Heart left ventricle (tissue), 16 donors: Measurements from ENCODE around the gene PPP1R12C. TPM values are rescaled to one million over a fixed set of nuclear protein-coding genes. Genes with fewer than 3 reads are reported as not detected.

Experiments
- ATAC-seq, 4 donors: fragments of 200-7000 bp; cut with Tn5 transposase; one replicate each; pipeline ENCODE4 v1.9.1; 2020 to 2022; ENCODE audit warnings: moderate library complexity in 4 of 4, mild to moderate bottlenecking in 3 of 4, moderate number of reproducible peaks in 1 of 4
- DNase-seq, 5 donors: peaks; one replicate each; pipeline ENCODE4 v3.0.0-alpha.2; 2020
- H3K27ac ChIP-seq, 12 donors: fragments of 200-600 bp; sonication (generic) in 4 of 12; one replicate each; pipeline versions ENCODE4 v1.5.0 to v1.8.0; 2016 to 2022; ENCODE audit warnings: mild to moderate bottlenecking in 2 of 12
- H3K27me3 ChIP-seq, 9 donors: fragments of 200-600 bp; sonication (generic) in 2 of 9; one replicate each; pipeline versions ENCODE4 v1.5.1 to v1.8.0; 2016 to 2022; ENCODE audit warnings: mild to moderate bottlenecking in 3 of 9
- H3K36me3 ChIP-seq, 9 donors: fragments of 200-600 bp; sonication (generic) in 2 of 9; one replicate each; pipeline versions ENCODE4 v1.5.0 to v1.8.0; 2018 to 2022; ENCODE audit warnings: mild to moderate bottlenecking in 2 of 9
- H3K4me1 ChIP-seq, 12 donors: fragments of 200-600 bp; sonication (generic) in 4 of 12; one replicate each; pipeline versions ENCODE4 v1.5.0 to v1.8.0; 2016 to 2022; ENCODE audit warnings: mild to moderate bottlenecking in 3 of 12
- H3K4me3 ChIP-seq, 12 donors: fragments of 200-600 bp; sonication (generic) in 4 of 12; one replicate each; pipeline versions ENCODE4 v1.5.0 to v1.8.0; 2017 to 2022; ENCODE audit warnings: mild to moderate bottlenecking in 9 of 12, moderate library complexity in 4 of 12
- H3K9me3 ChIP-seq, 12 donors: fragments of 200-600 bp; sonication (generic) in 4 of 12; one replicate each; pipeline versions ENCODE4 v1.5.0 to v1.8.0; 2016 to 2022; ENCODE audit warnings: mild to moderate bottlenecking in 1 of 12
- POLR2A ChIP-seq, 2 donors: fragments of 450-650 bp; IDR thresholded peaks; one replicate each; pipeline ENCODE4 v1.6.1; 2017; ENCODE audit warnings: antibody characterized with exemption in 2 of 2, mild to moderate bottlenecking in 2 of 2, moderate library complexity in 2 of 2
- WGBS, 4 donors: extraction: QIAGEN DNeasy Blood & Tissue Kit in 2 of 4; methylation state at CpG; one replicate each; pipeline versions ENCODE4 v1.1.5 to v1.1.7; 2013 to 2018; 5-methylcytosine and 5-hydroxymethylcytosine counted together
- intact Hi-C, 10 donors: fragments of 100-400 bp; cut with DNase I; formaldehyde crosslinking; loops; one replicate each; pipeline versions ENCODE4 v1.11.1 to v1.14.2; 2022
- polyA plus RNA-seq, 2 donors: library from polyadenylated mRNA; stranded (reverse); fragments of 200-250 nt; gene quantifications; one replicate each; pipeline ENCODE4 v1.2.3, GENCODE V29; 2013
- total RNA-seq, 9 donors: library from RNA; depleted of rRNA in 2 of 9; stranded (reverse); fragments of >200 nt in 2 of 9; fragmentation: NEBNext Ultra II Directional in 3 of 9; extraction: Animal tissue kit (Norgen Biotek cat#: 25700) in 3 of 9; gene quantifications; one replicate each; pipeline versions ENCODE4 v1.1.0 to v1.2.4, GENCODE V29; 2016 to 2023
- TF ChIP-seq, protein P1 (sequence below), 12 donors: fragments of 200-600 bp; sonication (generic) in 4 of 12; IDR thresholded peaks; one replicate each; pipeline versions ENCODE4 v1.5.0 to v1.8.0; 2018 to 2022; ENCODE audit warnings: antibody characterized with exemption in 12 of 12, mild to moderate bottlenecking in 5 of 12
- donor health status: ischemic (EF 13 %, LVEDD 7.1; RV severe dilation, severe dysfunction).
- donor health status: healthy with polysubstance abuse.
- donor health status: DM: no; HTN: yes; CAD: no.
- donor health status: DM: no; HTN: no; CAD: no.
- donor health status: ischemic (EF 25% LVEDD 6.9; RV normal size, moderate dysfunction).
- donor health status: ischemic (EF 25% LVEDD 5.7; RV mildly dilated, moderate dysfunction).
- donor health status: healthy.
- donor health status: DM: yes; HTN: yes; CAD: no.
- donor health status: ischemic (EF 35%, LVEDD 5.7; RV mildly dilated, moderate dysfunction).
- donor health status: nonischemic (EF 11% LVEDD 7.7; RV severe dilation, severe dysfunction).
- donor health status: DM: yes; HTN: yes; CAD: no.
- donor health status: PGD.
- donor health status: ischemic (EF 29% LVEDD 5.4; RV normal size, mild dysfunction).
- donor health status: nonischemic (EF 23%, LVEDD 6.1; RV moderate dilation, normal function).

PPP1R12C gene
- total and polyA plus RNA-seq, 11 donors, result 116 to 324 (median 209) TPM

DNA sequence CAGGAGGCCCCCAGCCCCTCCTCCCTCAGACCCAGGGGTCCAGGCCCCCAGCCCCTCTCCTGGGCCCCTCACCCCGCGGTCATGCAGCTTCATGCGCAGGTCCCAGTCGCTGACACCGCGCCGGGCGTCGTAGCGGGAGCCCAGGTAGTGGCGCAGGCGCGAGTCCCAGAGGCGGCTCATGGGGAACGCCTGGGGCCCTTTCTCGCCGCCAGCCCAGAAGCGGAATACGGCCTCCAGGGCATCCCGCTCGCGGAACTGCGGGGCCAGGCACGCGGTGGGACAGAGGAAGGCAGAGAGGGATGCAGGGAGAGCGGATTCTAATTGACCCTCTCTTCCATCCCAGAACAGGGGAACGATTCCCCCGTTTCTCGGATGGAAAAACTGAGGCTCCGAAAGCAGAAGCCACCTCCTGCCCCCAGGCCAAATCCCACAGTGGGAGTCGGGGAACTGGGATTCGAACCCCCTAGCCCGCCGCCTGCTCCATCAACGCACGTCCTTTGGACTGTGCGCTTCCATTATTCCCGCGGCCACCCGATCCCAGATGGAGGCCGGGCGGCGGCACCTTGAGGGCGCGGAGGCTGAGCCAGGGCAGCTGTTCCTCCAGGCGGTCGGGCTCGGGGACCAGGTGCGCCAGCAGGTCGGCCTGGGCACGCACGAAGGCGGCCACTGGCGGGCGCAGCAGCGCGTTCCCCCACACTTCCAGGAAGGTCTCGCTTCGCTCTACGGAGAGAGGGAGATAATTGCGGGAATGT, 44.3 kb upstream of the PPP1R12C start:
- peaks cover 0 to 42% (median 14%) of the 10 kb centered on the region in 12 donors for H3K4me1 ChIP-seq
- DNase-seq, result no peak
- no peak for ATAC-seq
- WGBS, 4 donors, result 40 to 57% (median 52%) methylated on average over 46 to 61 of the region's 61 CpGs
- intact Hi-C loops, result no loop called here
- TF ChIP-seq POLR2A (IDR thresholded peaks at IDR 0.05), result no peak
- TF ChIP-seq, protein P1, sequence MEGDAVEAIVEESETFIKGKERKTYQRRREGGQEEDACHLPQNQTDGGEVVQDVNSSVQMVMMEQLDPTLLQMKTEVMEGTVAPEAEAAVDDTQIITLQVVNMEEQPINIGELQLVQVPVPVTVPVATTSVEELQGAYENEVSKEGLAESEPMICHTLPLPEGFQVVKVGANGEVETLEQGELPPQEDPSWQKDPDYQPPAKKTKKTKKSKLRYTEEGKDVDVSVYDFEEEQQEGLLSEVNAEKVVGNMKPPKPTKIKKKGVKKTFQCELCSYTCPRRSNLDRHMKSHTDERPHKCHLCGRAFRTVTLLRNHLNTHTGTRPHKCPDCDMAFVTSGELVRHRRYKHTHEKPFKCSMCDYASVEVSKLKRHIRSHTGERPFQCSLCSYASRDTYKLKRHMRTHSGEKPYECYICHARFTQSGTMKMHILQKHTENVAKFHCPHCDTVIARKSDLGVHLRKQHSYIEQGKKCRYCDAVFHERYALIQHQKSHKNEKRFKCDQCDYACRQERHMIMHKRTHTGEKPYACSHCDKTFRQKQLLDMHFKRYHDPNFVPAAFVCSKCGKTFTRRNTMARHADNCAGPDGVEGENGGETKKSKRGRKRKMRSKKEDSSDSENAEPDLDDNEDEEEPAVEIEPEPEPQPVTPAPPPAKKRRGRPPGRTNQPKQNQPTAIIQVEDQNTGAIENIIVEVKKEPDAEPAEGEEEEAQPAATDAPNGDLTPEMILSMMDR (IDR thresholded peaks at IDR 0.05), result no peak
- H3K27me3 ChIP-seq, result peaks cover 2 to 65% (median 23%) of the 10 kb centered on the region in 9 donors
- H3K4me3 ChIP-seq, result no peak overlapping the region
- peaks cover 0 to 23% (median 0%) of the 10 kb centered on the region in 9 donors for H3K36me3 ChIP-seq
- no peaks in the 10 kb centered on the region for H3K9me3 ChIP-seq
- H3K27ac ChIP-seq, result peak overlapping the region in 1 of 12 donors; percentile 95

DNA sequence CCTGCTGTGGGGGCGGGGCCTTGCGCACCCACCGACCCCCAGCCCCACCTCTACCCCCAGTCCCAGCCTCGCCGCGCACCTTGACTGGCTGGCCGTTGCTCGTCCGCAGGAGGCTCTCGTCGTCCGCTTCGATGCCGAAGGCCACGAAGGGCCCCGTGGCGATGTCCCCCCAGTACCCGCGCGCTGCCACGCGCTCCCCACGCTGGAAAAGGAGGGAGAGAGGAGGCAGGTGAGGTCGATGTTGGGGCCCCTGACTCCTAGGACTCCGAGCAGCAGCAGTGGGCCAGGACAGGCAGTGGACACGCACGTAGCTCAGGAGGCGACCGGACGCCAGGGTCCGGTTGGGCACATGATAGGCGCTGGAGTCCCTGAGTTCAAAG, 43.5 kb upstream of the PPP1R12C start:
- Histone ChIP-seq H3K4me1 (peaks cover 0 to 43% (median 12%) of the 10 kb centered on the region in 12 donors), H3K36me3 (peaks cover 0 to 26% (median 0%) of the 10 kb centered on the region in 9 donors), H3K27me3 (peaks cover 0 to 64% (median 26%) of the 10 kb centered on the region in 9 donors), H3K4me3 (peak overlapping the region in 6 of 12 donors; percentile 4 to 83 (median 42)), H3K27ac (peak overlapping the region in 3 of 12 donors; percentile 29 to 95 (median 33)), H3K9me3 (no peaks in the 10 kb centered on the region)
- ATAC-seq (no peak), DNase-seq (no peak)
- WGBS, 4 donors, result 20 to 30% (median 26%) methylated on average over 2 to 32 of the region's 32 CpGs
- intact Hi-C loops, result no loop called here
- TF ChIP-seq, protein P1 (IDR thresholded peaks at IDR 0.05), result no peak
- TF ChIP-seq POLR2A (IDR thresholded peaks at IDR 0.05), result no peak

DNA sequence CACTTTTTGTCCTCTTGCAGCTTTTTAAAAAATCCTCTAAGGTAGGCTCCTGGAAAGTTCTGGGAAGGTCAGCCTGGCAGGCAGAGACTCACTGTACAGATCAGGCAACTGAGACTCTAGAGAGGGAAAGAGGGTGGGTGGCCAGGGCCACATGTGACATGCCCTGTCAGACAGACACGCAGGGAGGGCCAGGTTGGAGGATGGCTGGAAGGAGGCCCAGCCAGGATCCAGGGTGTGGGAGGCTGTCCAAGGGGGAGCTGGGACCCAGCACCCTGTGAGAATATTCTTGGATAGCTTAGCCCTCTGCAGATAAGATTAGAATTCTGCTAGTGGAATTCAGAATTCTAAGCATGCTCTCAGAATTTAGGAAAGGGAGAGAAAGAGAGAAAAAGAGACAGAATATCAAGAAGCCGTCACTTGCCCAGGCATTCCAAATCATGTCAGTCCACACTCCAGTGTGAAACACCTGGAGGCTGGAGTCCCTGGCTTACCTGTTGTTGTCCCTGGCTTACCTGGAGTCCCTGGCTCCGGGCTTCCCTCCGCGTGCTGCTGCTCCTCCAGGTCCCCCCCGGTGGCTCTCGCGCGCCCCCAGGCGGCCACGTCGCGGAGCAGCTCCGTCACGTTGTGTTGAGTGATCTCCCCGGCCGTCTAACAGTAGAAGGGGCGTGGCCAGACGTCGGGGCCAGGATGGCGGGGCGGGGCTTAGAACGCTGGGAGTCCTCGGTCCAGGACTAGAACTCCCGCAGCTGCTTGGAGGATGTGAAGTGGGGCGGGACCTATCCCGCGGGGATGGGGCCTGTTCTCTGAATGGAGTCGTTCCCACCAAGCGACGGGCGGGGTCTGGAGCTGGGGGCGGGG, 42.9 kb upstream of the PPP1R12C start:
- Histone ChIP-seq H3K9me3 (no peaks in the 10 kb centered on the region), H3K4me1 (peaks cover 0 to 41% (median 11%) of the 10 kb centered on the region in 12 donors), H3K4me3 (peak overlapping the region in 9 of 12 donors; percentile 1 to 83 (median 53)), H3K27ac (peak overlapping the region in 11 of 12 donors; percentile 53 to 100 (median 95)), H3K27me3 (peaks cover 0 to 61% (median 26%) of the 10 kb centered on the region in 9 donors), H3K36me3 (peaks cover 0 to 27% (median 0%) of the 10 kb centered on the region in 9 donors)
- DNase-seq, result peak; percentile 86 to 92 (median 89)
- TF ChIP-seq, protein P1 (IDR thresholded peaks at IDR 0.05), result peak; percentile 74 to 92 (median 86)
- TF ChIP-seq POLR2A (IDR thresholded peaks at IDR 0.05), result no peak
- ATAC-seq, result peak; percentile 18 to 53 (median 47)
- 3 to 11% (median 5%) methylated on average over 6 to 33 of the region's 33 CpGs for WGBS, 4 donors
- intact Hi-C loops, result no loop called here
